ENCODE measurements around the gene ACAA2.
A peak's percentile ranks its signal among the peaks of the same experiment; 100 is the strongest.

DNA sequence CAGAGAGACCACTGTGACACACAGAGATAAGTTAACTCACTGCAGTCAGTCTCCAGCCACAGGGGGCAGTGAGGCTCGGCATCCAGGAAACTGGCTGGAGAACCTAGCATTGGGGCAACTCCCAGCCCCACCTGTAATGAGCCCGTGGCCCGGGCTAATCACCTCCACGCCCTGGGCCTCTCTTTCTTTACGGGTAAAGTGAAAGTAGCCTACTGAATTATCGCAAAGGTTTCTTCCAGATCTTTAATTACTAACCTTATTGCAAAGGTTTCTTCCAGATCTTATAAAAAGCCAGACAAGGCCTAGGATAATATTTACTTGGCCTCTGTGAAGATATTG, 45.7 kb upstream of the ACAA2 start:
- TF ChIP-seq, protein P1, sequence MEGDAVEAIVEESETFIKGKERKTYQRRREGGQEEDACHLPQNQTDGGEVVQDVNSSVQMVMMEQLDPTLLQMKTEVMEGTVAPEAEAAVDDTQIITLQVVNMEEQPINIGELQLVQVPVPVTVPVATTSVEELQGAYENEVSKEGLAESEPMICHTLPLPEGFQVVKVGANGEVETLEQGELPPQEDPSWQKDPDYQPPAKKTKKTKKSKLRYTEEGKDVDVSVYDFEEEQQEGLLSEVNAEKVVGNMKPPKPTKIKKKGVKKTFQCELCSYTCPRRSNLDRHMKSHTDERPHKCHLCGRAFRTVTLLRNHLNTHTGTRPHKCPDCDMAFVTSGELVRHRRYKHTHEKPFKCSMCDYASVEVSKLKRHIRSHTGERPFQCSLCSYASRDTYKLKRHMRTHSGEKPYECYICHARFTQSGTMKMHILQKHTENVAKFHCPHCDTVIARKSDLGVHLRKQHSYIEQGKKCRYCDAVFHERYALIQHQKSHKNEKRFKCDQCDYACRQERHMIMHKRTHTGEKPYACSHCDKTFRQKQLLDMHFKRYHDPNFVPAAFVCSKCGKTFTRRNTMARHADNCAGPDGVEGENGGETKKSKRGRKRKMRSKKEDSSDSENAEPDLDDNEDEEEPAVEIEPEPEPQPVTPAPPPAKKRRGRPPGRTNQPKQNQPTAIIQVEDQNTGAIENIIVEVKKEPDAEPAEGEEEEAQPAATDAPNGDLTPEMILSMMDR (IDR thresholded peaks at IDR 0.05) = peak in 1 of 7 experiments; percentile 17
- TF ChIP-seq POLR2A (IDR thresholded peaks at IDR 0.05) = no peak
